Fibroblast of skin of right biceps (primary cell): ENCODE data around the gene ARHGAP32.
"Not testable (repeated sequence)": the region's sequence is repeated elsewhere in the genome, so short reads cannot be mapped to it uniquely, and the experiment has no call there.

Source experiments
- DNase-seq: peaks from one replicate; pipeline ENCODE4 v3.0.0-alpha.2; 2013

ARHGAP32 gene

DNA sequence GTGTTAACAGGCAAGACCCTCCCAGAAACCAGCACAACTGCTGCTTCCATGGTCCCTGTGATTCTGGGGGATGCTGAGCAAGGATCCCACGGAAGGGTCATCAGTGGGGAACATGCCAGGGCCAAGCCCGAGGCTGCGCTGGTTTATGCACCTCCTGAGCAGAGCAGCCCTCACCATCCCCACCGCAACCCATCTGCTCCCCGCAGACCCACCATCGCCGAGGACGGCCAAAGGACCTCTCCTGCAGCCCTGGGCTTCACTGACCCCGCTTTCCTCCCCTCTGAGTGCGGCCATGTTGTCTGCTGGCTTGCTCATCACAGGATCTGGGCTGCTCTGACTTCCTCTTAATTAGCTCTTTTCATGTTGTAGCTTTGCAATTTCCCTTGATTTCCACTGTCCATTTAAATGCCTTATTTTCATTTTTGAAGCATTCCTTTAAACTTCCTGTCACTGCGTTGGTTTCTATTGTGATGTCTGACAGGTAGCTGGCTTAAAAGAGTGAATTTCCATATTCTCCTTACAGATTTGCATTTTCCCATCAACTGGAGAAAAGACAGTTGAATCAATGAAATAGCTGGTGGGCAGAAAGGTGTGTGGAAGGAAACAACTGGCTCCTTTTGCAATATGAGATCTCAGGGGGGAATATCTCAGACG, 264.3 kb downstream of the ARHGAP32 start:
- no peak for DNase-seq

DNA sequence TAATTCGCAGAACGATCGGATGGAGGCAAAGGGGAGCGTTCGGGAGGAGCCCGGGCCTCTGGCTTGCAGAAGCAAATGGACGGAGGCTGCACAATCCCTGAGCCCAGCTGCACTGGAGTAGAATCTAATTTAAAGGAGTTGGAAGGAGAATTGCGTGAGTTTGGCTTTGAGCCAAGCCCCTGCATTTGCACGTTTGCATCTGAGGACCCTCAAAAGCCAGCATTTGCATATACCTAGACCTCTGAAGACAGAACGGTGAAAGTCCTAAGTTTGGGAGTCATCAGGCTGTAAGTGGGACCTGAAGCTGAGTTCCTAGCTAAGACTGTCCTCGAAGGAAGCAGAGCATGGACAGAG, 265.0 kb downstream of the ARHGAP32 start:
- no peak for DNase-seq

DNA sequence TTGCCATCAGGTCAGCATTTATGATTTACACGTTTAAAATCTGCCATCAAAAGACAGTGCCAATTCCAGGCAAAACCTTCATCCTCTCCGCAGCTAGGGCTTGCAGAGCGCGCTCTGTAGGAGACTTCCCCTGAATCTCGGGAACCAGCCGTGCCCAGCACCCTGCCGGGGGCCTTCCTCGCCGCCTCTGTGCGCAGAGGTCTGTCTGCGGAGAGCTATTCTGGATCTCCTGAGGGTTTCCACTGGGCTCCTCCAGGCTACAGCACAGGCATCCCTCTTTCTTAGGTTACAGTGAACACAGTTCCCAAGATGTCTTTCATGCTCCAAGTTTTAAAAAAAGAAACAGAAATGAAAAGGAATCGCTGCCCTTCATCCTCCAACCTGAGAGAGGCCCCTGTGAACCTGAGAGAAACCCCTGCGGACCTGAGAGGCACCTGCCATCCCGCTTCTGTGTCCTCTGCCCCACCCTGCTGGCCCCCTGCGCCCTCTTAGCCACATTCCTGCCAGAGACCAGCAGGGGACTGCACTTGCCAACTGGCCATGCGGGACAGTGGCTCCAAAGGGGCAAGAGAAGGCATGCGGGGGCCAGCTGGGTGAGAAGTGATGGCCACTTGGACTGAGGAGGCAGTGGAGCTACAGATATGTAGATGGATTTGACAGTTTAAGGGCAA, 265.6 kb downstream of the ARHGAP32 start:
- no peak for DNase-seq

DNA sequence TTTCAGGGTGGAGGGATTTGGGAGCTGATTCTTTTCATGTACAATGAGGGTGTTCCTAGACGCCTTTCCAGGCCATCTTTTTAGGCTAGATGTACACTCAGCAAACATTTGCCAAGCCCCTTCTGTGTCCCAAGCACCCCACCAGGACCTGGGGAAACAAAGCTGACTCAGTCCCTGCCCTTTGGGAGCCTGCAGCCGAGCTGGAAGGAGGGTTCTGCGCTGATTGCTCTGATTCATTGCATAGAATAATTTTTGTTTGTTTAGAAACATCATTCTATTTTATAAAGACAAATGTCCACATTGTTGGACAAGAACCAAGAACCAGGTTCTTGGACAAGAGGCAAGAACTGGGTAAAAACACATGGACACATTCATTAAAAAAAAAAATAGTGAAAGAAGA, 266.1 kb downstream of the ARHGAP32 start:
- DNase-seq, result no peak

DNA sequence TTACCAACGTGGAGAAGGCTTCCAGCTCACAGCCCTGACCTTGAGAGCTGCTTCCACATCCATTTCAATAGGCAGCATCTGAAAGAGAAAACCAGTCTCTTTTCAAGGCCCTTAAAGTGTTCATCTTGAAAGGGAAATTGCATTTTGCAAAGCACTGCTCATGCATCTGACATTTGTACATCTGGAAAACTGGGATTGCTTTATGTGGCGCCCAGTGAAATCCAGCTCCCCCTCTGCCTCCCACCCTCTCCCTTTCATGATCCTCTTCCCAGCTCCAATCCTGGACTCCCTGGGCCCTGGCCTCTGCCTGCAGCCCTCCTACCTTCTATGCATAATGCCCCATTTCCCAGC, 266.9 kb downstream of the ARHGAP32 start:
- DNase-seq, result no peak

DNA sequence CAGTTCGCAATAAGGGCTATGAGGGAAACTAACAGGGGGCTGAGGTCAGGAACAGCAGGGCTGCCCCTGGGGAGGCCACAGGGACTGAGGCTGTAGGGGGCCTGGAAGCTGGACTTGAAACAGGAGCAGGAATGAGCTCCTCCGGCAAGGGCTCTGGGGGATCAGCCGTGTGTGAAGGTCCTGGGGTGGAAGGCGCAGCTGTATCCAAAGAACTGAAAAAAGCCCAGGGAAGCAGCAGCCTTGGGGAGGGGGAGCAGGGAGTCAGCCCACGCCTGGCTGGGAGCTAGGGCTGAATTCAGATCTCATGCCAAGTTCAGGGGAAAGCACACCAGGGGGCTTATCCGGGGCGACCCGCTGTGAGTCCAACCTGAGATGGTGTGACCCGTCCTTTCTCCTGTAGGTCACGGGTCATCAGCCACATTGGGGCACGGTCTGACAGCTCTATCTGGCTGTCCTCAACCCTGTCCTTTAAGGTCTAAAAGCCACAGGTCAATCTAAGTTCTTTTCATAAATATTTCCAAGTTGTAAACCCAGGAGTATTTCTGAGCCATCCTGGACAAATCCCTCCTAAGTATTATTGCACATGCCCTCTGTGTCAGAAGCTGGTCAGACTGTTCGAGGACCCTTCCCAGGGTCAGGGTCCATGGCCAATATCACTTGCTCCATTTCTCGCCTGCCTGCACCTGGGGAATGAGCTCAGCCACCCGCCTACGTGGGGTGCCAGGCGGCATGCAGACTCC, 267.4 kb downstream of the ARHGAP32 start:
- no peak for DNase-seq

DNA sequence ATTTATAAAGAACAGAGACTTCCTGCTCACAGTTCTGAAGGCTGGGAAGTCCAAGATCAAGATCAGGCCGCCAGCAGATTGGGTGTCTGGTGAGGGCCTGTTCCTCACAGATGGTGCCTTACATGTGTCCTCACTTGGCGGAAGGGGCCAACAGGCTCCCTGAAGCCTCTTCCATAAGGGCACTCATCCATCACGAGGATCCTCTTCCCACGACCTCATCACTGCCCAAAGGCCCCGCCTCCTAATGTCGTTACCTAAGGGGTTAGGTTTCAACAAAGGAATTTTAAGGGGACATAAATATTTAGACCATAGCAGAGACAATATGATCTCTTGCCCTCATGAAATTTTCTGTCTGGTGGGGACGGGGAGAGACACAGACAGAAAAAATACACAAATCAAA, 268.0 kb downstream of the ARHGAP32 start:
- DNase-seq, result no peak

DNA sequence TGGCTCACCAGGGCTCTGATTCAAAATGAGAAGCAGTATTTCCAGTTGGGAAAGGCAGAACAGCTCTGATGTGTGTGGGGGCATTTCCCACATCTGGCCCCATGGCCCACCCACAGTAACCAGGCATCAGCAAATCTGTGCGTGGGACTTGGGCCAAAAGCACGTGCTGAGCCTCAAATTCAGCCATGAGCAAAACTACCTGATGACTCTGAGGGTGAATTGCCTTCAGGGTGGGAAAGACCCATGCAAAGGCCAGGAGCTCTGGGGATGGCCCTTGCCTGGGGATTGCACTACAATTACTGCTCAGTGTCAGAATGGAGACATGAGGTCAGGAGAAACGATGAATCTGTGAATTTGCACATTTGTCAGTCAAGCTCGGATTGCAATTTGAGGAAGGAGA, 270.3 kb downstream of the ARHGAP32 start:
- no peak for DNase-seq

DNA sequence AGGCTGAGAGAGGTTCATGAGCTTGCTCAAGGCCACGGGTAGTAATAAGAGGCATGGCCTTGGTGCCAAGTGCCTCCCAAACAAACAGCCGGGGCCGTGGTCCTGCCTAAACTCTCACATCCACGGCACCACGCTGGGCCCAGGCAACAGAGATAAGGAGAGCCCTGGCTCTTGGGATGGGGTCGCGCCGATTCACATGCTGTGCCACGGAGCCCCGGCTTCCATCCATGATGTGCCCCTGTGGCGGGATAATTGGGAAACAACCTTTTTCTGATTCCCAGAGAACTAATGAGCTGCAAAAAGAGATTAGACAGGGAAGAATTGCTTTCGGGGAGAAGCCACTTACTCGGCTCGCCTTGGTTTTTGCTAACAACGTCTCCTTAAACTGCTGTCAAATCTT, 271.5 kb downstream of the ARHGAP32 start:
- DNase-seq, result no peak

DNA sequence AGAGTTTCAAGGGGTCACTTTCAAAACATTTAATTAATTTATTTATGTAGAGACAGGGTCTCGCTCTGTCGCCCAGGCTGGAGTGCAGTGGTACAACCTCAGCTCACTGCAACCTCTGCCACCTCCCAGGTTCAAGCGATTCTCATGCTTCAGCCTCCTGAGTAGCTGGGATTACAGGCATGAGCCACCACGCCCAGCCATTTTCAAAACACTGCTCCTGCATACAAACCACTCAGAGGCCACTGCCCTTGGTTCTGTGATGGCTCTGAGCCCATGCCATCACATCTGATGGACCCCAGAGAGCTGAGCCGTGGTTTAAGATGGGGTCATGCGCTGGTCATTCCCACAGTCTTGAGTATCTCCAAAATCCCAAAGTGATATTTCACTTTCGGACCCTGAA, 272.5 kb downstream of the ARHGAP32 start:
- DNase-seq, result not testable (repeated sequence)

DNA sequence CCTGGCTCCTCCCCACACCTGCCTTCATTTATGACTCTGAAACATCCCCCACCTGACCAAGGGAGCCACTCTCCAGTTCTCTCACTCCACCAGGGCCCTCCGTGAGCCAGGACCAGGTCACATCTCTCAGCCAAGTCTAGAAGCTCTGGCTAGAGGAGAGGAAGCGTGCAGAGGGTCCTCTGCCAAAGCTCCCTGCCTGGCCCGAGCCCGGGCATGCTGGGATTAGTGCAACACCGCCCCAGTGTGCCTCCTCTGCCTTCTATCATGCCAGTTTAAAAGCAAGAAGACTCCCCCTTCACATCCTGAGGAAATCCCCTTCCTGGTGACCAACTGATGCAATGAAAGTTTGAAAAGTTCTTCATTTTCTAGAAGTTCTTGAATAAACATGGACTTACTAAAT, 272.9 kb downstream of the ARHGAP32 start:
- DNase-seq, result no peak

DNA sequence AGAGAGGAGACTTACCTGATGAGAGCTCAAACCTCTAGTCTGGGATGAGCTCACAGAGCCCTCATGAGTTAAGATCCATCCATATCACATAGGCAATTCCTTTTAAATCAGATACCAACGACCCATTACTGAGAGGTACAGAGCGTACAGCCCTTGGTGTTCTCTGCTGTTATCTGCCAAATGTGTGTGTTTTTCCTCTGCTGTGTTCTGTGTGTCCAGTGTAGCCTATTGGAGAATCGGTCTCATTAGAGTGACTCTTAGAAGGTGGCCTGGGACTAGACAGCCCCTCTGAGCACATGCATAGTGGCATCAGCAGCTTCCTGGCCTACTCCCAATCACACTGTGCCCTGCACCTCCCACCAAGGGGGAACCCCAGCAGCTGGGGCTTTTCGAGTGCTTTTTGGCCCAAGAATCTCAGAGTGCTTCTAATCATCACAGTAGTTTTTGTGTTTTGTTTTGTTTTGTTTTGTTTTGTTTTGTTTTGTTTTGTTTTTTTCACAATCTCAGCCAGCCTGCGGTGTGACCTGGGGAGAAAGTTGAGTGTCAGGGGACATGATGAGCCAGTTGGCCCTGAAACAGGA, 274.9 kb downstream of the ARHGAP32 start:
- no peak for DNase-seq

DNA sequence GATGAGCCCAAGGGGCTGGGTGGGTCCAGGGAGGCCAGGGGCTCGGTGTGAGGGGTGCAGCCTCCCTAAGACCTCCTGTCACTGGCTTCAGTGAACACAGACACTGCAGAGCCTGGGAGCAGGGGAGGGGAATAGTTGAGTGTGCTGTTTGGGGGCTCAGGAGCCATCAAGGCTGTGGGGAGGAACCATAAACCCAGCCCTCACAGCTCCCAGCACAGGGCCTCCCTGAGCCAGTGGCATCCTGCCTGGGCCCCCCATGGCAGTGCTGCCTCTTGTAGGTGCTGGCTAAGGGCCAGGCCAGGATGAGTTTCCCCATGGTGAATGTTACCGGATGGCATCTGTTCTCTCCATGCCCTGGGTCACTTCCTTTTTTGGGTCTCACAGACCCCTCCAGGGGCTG, 275.4 kb downstream of the ARHGAP32 start:
- no peak for DNase-seq

DNA sequence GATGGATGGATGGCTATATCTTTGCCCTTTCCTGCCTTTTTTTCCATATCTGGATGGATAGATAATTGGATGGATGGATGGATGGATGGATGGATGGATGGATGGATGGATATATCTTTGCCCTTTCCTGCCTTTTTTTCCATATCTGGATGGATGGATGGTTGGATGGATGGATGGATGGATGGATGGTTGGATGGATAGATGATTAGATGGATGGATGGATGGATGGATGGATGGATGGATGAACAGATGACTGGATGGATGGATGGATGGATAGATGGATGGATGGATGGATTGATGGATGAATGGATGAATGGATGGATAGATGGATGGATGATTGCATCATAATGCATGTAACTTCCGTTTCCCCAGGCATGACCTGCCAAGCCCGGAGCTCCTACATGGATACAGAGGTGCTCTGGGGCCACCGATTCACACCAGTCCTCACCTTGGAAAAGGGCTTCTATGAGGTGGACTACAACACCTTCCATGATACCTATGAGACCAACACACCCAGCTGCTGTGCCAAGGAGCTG, 276.0 kb downstream of the ARHGAP32 start:
- DNase-seq, result no peak

DNA sequence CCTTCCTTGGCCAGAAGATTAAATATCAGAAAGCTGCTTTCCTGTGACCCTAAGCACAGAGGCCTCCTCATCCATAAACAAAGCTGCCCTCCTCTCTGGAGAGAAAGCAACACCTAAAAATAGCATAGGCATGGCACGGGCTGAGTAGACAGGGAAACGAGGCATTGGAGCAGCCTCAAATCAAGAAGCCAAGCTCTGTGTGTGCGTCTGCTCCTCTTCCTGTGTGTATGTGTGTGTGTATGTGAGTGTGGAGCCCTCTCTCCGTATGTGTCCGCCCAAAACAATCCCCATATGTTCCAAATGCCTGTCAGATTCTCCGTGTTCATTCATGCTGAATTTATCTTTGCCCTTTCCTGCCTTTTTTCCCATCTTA, 277.0 kb downstream of the ARHGAP32 start:
- no peak for DNase-seq
